GM19035 (cell line): Measurements from ENCODE around the gene ANKRD27.
"Not testable (repeated sequence)": the region's sequence is repeated elsewhere in the genome, so short reads cannot be mapped to it uniquely, and the experiment has no call there.

Source experiments
- ATAC-seq: cut with Tn5 transposase; IDR thresholded peaks from one replicate; pipeline ENCODE4 v1.9.1; 2021; ENCODE audit not compliant: unreplicated experiment

ANKRD27 gene

GRCh38 chr19:32674931-32675719 lies at the start of gene ANKRD27:
ANKRD27 (minus strand) TSS chr19:32675180; CDS start chr19:32659015, 16,165 bp downstream.
- ATAC-seq: peak; percentile 98

- no peak for ATAC-seq
These were observed 45.9 kb upstream of the ANKRD27 start for GRCh38 chr19:32720936-32721250.

DNA sequence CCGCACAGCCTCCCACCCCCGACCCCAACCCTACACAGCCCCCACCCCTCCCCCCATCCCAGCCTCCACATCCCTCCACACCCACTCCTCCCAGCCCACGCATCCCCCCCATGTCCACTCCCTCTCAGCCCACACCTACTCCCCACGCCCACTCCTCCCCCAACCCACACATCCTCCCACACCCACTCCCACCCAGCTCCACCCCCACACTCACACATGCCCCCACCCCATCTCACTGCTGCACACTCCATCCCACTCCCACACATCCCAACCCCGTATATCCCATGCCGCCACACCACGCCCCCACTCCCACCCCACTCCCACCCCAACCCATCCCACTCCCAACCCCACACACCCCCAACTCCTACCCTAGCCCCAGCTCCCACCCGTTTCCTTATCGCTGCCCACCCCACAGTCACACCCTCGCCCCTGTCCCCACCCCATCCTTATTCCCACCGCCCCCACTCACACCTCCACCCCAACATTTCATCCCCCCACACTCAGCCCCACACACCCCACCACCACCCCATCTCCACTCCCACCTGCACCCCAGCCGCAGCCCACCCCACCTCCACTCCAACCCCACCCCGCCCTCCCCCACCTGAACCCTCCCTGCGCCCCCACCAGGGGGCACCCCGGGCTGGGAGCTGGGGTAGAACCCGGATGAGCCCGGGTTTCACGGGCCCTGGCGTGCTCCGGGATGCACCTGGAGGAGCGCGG lies 45.4 kb upstream of the ANKRD27 start:
- no peak for ATAC-seq

GRCh38 chr19:32719611-32720059 lies 44.7 kb upstream of the ANKRD27 start, which contains the start of gene TDRD12:
TDRD12 (plus strand) TSS chr19:32719767; CDS start chr19:32720073, 306 bp downstream.
- no peak for ATAC-seq

GRCh38 chr19:32718286-32718685 lies 43.3 kb upstream of the ANKRD27 start:
- ATAC-seq: no peak

DNA sequence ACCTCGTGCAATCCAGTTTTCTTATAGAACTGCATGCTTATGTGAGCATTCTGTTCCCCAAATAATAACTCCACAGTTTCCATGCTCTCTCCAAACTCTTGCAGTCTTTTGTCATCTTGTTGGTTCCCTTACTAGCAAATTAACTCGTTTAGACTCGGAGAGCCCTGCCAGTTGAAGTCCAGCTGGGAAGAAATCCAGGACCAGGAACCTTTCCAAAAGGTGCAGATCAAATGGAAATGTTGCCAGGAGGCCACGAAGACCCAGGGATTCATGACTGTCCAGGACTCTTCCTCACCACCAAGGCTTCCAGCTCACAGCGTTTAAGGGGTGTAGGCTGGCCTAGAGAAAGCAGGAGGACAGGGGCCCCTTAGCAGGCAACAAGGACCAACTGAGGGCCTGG lies 42.5 kb upstream of the ANKRD27 start:
- no peak for ATAC-seq

DNA sequence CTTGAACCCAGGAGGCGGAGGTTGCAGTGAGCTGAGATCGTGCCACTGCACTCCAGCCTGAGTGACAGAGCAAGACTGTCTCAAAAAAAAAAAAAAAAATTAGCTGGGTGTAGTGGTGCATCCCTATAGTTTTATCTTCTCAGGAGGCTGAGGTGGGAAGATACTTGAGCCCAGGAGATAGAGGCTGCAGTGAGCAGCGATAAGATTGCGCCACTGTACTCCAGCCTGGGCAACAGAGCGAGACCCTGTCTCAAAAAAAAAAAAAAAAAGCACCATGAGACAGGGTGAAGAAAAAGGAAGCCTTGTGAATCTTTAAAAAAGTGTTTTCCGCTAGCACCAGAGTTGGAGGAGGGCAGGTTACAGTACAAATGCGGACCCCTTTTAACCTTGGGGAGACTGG lies 41.2 kb upstream of the ANKRD27 start:
- ATAC-seq: not testable (repeated sequence)

- ATAC-seq: no peak
These were observed 36.8 kb upstream of the ANKRD27 start for GRCh38 chr19:32711747-32712146.

- no peak for ATAC-seq
These were observed 34.1 kb upstream of the ANKRD27 start for GRCh38 chr19:32709032-32709431.

DNA sequence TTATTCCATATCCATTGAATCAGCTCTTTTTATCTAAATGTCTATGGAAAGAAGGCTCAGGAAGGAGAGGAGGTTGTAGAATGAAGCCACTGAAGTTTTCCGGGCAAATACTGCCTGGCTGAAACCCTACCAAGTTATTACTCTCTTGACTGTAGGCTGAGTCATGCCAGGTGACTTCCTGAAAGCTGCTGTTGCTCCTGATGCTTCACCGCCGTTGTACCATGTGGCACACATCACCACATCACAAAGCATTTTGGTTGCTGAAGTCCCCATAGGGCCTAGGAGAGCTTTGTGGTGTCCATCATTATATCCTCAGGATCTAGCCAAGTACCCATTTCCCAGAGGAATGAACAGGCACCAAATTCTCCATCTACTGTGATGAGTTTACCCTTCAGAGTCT lies 33.5 kb upstream of the ANKRD27 start:
- ATAC-seq: no peak

DNA sequence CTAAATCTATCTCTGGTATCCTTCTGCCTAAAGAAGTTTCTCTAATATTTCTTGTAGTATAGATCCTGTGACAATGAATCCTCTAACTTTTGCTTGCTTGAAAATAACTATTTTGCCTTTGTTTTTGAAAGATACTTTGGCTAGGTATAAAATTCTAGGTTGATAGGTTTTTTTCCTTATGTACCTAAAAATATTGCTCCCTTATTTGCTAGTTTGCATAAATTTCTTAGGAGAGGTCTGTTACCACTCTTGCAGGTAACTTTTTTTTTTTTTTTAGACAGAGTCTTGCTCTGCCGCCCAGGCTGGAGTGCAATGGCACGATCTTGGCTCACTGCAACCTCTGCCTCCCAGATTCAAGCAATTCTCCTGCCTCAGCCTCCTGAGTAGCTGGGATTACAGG lies 29.0 kb upstream of the ANKRD27 start:
- ATAC-seq: not testable (repeated sequence)

DNA sequence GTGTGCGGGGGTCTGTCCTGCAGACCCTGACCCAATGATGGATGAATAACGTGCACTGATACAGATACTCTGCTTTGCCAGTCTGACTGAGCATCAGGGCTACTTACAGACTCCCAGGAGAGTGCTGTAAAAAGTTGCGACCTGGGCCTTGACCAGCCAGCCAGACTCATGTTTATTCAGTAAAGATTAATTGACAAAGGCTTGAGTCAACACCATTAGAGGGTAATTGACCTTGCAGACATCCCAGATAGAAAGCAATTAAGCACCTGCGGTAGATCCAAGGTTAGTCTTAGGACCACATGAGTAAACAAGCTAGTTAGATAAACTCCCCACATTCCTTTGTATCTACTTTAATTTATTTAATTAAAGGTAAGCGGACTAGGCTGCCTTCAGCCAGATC lies 27.0 kb upstream of the ANKRD27 start:
- ATAC-seq: no peak

DNA sequence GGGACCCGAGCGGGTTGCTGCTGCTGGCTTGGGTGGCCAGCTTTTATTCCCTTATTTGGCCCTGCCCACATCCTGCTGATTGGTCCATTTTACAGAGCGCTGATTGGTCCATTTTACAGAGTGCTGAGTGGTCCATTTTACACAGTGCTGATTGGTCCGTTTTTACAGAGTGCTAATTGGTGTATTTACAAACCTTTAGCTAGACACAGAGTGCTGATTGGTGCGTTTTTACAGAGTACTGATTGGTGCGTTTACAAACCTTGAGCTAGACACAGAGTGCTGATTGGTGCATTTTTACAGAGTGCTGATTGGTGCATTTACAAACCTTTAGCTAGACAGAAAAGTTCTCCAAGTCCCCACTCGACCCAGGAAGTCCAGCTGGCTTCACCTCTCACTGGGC lies 25.1 kb upstream of the ANKRD27 start:
- not testable (repeated sequence) for ATAC-seq

DNA sequence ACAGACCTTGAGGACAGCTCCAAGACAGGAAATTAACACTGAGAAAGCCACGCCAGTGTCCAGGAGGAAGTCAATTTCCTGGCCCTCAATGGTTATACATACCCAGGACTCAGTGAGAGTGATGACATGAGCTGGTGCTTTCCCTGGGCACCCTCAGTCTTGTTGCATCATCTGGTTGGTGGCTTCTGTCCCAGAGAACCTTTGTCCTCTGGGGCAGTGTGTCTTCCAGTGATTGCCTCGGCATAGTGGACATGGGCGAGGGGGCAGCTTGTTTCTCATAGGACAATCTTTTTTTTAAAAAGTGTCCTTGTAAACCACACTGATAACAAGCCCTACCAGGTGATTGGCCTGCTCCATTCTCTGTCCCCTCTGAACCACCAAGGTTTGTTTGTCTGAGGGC lies 21.8 kb upstream of the ANKRD27 start:
- ATAC-seq: not testable (repeated sequence)

DNA sequence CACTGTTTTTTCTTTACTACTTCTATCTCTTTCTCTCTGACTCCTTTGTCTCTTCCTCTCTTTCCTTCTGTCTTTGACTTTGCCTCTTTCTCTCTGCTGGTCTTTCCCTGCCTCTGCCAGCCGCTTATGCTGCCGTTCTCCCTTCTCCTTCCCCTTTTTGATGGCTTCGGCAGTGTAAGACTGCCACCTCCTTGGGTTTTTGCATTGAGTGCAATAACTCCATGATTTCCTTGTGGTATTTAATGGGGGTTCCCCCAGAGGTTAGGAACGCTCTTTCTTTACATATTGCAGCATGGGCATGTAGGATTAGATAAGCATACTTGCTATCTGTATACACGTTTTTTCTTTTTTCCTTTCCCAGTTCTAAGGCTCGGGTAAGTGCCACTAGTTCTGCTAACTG lies 20.5 kb upstream of the ANKRD27 start:
- ATAC-seq: not testable (repeated sequence)

- not testable (repeated sequence) for ATAC-seq
These were observed 19.9 kb upstream of the ANKRD27 start for GRCh38 chr19:32694851-32695250.

DNA sequence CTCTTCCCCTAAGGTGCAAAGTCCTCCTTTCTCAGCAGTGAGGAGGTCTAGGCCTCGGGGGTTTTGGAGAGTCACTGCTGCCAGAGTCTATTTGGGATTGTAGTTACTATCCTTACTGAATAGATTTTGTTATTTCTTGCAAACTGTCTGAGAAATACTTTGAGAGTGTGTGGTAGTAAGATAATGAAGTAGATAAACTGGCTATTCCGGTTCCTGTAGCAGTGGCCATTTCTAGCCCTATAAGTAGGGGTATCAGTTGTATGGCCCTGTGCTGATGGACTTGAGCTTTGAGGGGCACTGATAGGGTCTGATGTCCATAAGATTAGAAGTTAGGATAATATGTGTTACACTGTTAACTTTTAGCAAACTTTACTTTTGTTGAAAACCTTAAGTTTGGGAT lies 19.3 kb upstream of the ANKRD27 start:
- not testable (repeated sequence) for ATAC-seq

DNA sequence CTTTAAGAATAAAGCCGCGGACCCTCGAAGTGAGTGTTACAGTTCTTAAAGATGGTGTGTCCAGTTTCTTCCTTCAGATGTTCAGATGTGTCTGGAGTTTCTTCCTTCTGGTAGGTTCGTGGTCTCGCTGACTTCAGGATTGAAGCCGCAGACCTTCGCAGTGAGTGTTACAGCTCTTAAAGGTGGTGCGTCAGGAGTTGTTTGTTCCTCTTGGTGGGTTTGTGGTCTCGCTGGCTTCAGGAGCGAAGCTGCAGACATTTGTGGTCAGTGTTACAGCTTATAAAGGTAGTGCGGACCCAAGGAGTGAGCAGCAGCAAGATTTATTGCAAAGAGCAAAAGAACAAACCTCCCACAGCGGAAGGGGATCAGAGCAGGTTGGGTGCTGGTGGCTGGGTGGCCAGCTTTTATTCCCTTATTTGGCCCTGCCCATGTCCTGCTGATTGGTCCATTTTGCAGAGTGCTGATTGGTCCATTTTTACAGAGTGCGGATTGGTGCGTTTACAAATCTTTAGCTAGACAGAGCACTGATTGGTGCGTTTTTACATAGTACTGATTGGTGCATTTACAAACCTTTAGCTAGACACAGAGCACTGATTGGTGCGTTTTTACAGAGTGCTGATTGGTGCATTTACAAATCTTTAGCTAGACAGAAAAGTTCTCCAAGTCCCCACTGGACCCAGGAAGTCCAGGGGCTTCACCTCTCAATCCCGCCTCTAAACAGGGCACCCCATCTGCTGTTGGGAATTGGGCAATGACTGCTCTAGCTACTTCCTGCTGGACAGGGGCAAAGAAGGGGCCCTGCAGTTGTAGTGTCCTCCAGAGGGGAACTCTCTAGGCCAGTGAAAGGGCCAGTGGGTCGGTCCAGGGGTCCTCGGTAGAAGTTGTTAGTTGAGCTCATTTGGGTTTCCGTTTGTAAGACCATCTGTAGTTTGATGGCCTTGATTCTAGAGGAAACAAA lies 18.4 kb upstream of the ANKRD27 start:
- not testable (repeated sequence) for ATAC-seq

- ATAC-seq: no peak
These were observed 17.7 kb upstream of the ANKRD27 start for GRCh38 chr19:32692727-32693061.

- peak; percentile 65 for ATAC-seq
These were observed 17.2 kb upstream of the ANKRD27 start for GRCh38 chr19:32691952-32692726.
